AML-193 (cell line): Measurements from ENCODE around the gene TTC16.
"Not testable (repeated sequence)": the region's sequence is repeated elsewhere in the genome, so short reads cannot be mapped to it uniquely, and the experiment has no call there.

Experiments
- DNase-seq, 2 experiments: peaks; one replicate each; lab custom pipeline; 2025; lab: John Stamatoyannopoulos, UW

TTC16 gene

GRCh38 chr9:127741831-127742434, 26.1 kb downstream of the TTC16 start:
- no peak for DNase-seq

GRCh38 chr9:127742435-127743088, 26.7 kb downstream of the TTC16 start:
- DNase-seq = no peak

GRCh38 chr9:127744398-127745110, 28.7 kb downstream of the TTC16 start:
- DNase-seq = no peak

GRCh38 chr9:127746959-127747569, 31.2 kb downstream of the TTC16 start:
- DNase-seq = no peak

- DNase-seq = no peak
Measured at GRCh38 chr9:127749090-127749787, 33.4 kb downstream of the TTC16 start.

- no peak for DNase-seq
Measured at GRCh38 chr9:127751269-127752054, 35.6 kb downstream of the TTC16 start.

GRCh38 chr9:127753148-127753547, 37.3 kb downstream of the TTC16 start:
- no peak for DNase-seq

GRCh38 chr9:127753622-127754021, 37.7 kb downstream of the TTC16 start:
- DNase-seq = no peak

- DNase-seq = no peak
Measured at GRCh38 chr9:127754099-127755060, 38.5 kb downstream of the TTC16 start.

- no peak for DNase-seq
Measured at GRCh38 chr9:127755061-127756060, 39.5 kb downstream of the TTC16 start.

- no peak for DNase-seq
Measured at GRCh38 chr9:127756233-127756632, 40.4 kb downstream of the TTC16 start.

GRCh38 chr9:127756776-127757175, 40.9 kb downstream of the TTC16 start:
- not testable (repeated sequence) for DNase-seq

- DNase-seq = no peak
Measured at GRCh38 chr9:127758843-127759242, 43.0 kb downstream of the TTC16 start.

GRCh38 chr9:127761061-127761460, 45.2 kb downstream of the TTC16 start:
- no peak for DNase-seq

GRCh38 chr9:127761491-127761956, 45.6 kb downstream of the TTC16 start:
- DNase-seq = no peak

- DNase-seq = peak; percentile 8
Measured at GRCh38 chr9:127762111-127762676, 46.3 kb downstream of the TTC16 start.

- DNase-seq = peak; percentile 71 to 72
Measured at GRCh38 chr9:127763918-127764384, 48.1 kb downstream of the TTC16 start.

- DNase-seq = no peak
Measured at GRCh38 chr9:127765418-127765817, 49.5 kb downstream of the TTC16 start.
